SK-N-SH treated with all-trans-retinoic acid at 6 μM for 48 hours (cell line): Measurements from ENCODE around the gene TYROBP.

Source experiments
- CREB5 ChIP-seq: fragments of 250-450 bp; sonication (Bioruptor Pico); IDR thresholded peaks from 2 replicates; pipeline ENCODE4 v1.5.1; 2020; ENCODE audit warnings: low read depth, mild to moderate bottlenecking, moderate library complexity
- OSR1 ChIP-seq: fragments of 250-450 bp; sonication (Bioruptor Pico); IDR thresholded peaks from 2 replicates; pipeline ENCODE4 v1.8.0; 2022; ENCODE audit warnings: moderate library complexity, mild to moderate bottlenecking, inconsistent platforms
- PATZ1 ChIP-seq: fragments of 250-450 bp; sonication (Bioruptor Pico); IDR thresholded peaks from 2 replicates; pipeline ENCODE4 v1.8.0; 2020; ENCODE audit warnings: mild to moderate bottlenecking, moderate library complexity, borderline replicate concordance
- TOX ChIP-seq: fragments of 250-450 bp; sonication (Bioruptor Pico); IDR thresholded peaks from 2 replicates; pipeline ENCODE4 v1.8.0; 2021; ENCODE audit warnings: mild to moderate bottlenecking, moderate library complexity, borderline replicate concordance

- TF ChIP-seq CREB5 (CRISPR knock-in tag) (no peak), OSR1 (CRISPR knock-in tag) (no peak), PATZ1 (CRISPR knock-in tag) (no peak), TOX (CRISPR knock-in tag) (no peak)
Measured at GRCh38 chr19:35955881-35956634, 48.0 kb upstream of the TYROBP start.
